Medulla oblongata (tissue), 1 donor: ENCODE data around the gene ENTPD1.
A peak's percentile ranks its signal among the peaks of the same experiment; 100 is the strongest.
"Not testable (repeated sequence)": the region's sequence is repeated elsewhere in the genome, so short reads cannot be mapped to it uniquely, and the experiment has no call there.

Source experiments
- DNase-seq: peaks from one replicate; pipeline ENCODE4 v3.0.0-alpha.2; 2015; ENCODE audit errors: extremely low spot score

Gene ENTPD1

DNA sequence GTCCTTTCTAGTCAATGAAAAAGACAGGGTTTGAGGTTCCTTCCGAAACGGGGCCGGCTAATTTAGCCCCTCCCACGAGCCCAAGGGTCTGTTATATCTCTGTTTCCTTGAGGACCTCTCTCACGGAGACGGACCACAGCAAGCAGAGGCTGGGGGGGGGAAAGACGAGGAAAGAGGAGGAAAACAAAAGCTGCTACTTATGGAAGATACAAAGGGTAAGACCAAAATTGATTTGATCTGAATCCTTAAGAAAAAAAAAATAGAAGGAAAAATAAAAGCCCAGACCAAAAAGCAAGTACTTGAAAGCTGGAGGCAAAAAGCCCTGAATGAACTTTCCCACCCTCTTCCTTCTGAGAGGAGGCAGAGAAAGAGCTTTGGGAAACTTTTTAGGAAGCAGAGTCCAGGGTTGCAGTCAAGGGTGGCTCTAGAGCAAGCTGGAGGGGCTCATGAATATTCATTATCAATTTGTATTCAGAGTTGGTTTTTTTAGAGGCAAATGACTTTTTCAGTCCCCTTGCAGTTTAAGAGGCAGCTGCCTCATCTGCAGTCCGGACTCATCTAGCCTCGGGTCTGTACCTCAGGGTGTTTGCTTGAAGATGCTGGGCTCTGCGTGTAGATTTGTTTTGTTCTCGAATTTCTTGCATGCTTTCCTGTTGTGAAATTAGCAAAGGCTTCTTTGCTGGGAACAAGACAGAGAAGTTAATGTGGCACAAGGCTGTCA lies at the start of gene ENTPD1:
Gene ENTPD1, plus strand, starts transcription at position 123 of the 721 bp plus-strand sequence. Its CDS starts 77 bp downstream, at position 200.
- peak; percentile 59 for DNase-seq

DNA sequence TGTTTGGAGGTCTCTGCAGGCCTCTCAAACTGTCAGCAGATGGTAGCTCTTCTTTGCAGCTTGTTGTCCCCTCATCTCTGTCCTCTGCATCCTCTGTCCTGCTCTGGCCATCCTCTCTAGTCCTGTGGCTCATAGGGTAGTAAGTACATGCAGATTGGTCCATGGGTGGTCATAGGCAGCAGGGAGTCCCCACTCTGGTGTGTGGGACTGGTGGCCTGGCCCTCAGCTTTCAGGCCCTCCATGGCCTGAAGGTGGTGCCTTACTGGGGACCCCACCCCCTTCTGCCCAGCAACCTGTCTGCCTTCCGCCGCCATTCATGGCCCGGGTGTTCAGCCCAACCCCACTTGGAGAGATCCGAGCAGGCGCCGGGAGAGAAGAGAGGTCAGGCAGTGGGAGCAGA lies 49.4 kb upstream of the ENTPD1 start:
- DNase-seq, result no peak

DNA sequence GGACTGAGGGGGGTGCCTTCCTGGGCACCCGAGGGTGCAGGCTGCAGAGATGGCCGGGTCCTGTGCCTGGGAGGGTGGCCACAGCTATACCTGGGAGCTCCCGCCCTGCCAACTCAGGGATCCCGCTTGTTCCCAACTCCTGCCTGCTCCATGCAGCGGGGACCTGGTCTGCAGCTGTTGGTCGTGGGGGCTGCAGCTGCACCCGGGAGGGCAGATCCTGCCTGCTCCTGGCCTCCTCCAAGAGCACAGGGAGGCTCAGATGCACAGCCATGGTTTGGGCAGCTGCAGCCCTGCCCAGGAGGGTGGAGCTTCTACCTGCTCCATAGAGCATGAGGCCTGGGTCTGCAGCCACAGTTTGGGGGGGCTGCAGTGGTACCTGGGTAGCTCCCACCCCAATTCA lies 49.0 kb upstream of the ENTPD1 start:
- DNase-seq, result no peak

DNA sequence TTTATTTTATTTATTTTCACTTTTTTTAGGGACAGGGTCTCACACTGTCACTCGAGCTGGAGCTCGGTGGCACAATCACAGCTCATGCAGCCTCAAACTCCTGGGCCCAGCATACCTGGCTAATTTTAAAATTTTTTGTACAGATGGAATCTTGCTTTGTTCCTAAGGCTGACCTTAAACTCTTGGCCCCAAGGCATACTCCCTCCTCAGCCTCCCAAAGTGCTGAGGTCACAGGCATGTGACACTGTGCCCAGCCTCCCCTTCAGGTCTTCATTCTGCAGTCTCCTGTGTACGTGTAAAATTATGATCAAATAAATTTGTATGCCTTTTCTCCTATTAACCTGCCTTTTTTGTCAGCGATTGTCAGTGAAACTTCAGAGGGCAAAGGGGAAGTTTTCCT lies 44.5 kb upstream of the ENTPD1 start:
- no peak for DNase-seq

DNA sequence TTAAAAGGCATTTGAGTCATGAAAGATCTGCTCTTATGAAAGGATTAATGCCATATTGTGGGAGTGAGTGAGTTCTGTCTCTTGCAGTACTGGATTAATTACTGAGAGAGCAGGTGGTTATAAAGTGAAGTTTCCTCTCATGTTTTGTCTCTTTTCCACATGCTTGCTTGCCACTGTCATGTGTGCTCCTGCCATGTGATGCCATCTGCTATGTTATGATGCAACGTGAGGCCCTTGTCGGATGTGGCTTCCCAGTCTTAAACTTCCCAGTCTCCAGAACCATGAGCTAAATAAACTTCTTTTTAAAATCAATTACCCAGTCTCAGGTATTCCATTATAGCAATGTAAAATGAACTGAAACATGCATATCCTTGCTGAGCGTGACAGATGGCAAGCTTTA lies 39.5 kb upstream of the ENTPD1 start:
- DNase-seq, result peak; percentile 10

- no peak for DNase-seq
These were observed 39.1 kb upstream of the ENTPD1 start for GRCh38 chr10:95716866-95717265.

GRCh38 chr10:95720745-95721144 lies 35.2 kb upstream of the ENTPD1 start:
- not testable (repeated sequence) for DNase-seq

- not testable (repeated sequence) for DNase-seq
These were observed 33.5 kb upstream of the ENTPD1 start for GRCh38 chr10:95722496-95722895.

DNA sequence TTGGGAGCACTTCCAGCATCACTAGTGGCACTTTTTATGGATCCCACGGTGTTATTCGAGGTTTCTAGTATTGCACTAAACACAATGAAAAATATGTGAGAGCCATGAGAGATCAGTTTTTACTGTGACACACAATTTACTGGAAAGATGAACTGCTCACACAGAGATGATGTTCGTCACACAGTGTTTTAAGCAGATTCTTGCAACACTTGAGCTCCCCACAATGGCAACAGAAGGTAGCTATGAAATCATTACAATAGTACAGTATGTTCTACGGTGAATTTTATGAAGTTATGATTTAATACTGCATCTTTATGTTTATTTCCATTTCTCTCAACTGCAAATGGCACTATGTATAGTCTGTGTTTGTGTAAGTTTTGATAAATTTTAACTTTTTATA lies 27.4 kb upstream of the ENTPD1 start:
- DNase-seq, result peak; percentile 10

- DNase-seq, result no peak
These were observed 26.5 kb upstream of the ENTPD1 start for GRCh38 chr10:95729323-95730055.

- DNase-seq, result no peak
These were observed 25.7 kb upstream of the ENTPD1 start for GRCh38 chr10:95730233-95730632.

- DNase-seq, result not testable (repeated sequence)
These were observed 23.1 kb upstream of the ENTPD1 start for GRCh38 chr10:95732907-95733306.

- DNase-seq, result no peak
These were observed 16.9 kb upstream of the ENTPD1 start for GRCh38 chr10:95739056-95739455.

DNA sequence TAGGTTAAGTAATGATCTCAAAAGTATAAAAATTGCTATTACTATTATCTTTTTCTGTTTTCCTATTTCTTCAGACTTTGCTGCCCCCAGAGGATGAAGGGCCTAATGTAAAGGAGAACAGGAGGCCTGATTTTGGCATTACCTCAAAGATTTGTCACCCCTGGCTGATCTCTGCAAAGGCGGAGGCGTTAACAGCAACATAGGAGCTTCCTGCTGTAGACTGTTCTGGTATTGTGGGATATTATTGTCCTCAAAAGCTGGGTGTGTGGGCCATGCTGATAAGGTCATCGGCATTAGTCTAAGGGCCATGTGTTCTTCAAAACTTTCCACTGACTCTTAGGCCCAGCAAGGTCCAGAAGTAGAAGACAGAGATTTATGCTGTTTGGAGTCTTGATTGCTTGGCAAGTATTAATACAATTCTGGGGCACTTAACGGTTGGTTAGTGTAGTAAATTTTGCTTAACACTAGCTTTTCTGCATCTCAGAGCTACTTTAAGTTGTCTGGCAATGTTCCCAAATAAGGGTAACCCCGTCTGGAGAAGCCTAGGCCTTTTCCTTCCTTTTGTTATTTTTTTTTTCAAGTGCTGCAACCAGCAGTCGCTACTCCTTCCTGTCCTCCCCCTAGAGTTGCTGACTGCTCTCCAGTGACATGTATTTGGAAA lies 14.0 kb upstream of the ENTPD1 start:
- DNase-seq, result peak; percentile 48

DNA sequence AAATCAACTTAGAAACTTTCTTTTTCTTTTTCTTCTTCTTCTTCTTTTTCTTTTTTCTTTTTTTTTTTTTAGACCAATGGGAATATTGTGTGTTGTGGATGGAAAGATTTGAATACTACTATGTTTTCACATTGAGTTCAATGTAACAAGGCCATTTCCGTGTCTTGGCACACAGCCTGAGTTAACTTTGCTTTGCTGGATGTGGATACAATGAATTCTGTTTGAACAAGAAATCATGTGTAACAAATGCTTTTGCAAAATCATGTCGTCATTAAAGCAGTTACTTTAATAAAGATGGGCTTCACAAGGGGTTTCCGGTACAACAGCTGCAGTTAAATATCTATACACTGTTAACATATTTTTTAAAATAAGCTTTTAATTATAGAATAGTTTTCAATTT lies 13.5 kb upstream of the ENTPD1 start:
- no peak for DNase-seq

DNA sequence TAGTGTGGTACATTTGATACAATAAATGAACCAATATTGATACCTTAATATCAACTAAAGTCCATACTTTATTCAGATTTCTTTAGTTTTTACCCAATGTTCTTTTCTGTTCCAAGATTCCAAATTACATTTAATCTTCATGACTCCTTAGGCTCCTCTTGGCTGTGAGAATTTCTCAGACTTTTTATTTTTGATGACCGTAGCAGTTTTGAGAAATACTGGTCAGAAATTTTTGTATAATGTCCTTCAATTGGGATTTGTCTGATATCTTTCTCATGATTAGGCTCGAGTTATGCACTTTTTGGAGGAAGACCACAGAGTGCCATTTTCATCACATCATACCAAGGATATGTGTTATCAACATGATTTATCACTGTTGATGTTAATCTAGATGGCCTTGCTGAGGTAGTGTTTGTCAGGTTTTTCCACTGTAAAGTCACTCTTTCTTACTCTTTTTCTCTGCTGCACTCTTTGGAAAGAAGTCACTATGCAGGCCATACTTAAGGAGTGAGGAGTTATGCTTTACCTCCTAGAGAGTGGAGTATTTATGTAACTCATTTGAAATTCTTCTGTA lies 12.9 kb upstream of the ENTPD1 start:
- no peak for DNase-seq

DNA sequence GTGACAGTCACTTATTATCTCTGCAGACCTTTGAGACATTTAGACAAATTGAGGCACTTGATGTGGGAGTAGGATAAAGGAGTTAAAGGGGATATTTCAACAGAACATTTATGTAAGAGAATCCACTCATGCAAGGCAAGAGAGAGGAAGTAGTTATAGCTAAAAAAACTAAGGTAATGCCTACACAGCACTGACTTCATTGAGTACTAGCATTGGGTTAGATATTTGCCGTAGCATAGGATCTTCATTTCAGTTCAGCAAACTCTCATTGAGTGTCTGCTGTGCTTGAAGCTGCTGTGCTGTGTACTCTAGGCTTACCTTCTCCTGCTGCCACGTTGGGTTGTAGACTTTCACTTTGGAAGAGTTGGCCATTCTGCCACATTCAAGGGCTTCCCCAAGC lies 10.5 kb upstream of the ENTPD1 start:
- DNase-seq, result no peak

GRCh38 chr10:95748349-95748748 lies 7.6 kb upstream of the ENTPD1 start:
- no peak for DNase-seq

DNA sequence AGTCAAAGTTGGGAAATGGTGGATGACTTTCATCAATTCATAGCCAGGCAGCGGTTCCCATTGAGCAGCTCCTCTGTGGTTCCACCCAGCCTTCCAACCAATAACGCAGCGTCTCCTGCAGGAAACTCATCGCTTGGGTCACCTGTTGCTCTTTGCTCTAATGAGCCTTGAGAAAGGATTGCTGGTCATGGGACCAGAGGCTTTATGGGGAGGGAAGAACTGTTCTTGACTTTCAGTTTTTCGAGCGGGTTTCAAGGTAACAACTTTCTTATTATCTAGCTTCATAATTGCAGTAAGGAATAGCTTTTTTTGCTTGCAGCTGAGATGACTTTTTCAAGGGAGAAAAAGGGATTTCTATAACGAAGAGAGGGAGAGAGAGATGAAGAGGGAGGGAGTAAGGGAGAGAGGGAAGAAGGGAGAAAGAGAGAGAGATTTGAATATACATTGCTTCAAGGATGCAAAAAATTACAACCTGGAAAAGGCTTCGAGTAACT lies 405 bp upstream of the ENTPD1 start:
- DNase-seq, result peak; percentile 72

DNA sequence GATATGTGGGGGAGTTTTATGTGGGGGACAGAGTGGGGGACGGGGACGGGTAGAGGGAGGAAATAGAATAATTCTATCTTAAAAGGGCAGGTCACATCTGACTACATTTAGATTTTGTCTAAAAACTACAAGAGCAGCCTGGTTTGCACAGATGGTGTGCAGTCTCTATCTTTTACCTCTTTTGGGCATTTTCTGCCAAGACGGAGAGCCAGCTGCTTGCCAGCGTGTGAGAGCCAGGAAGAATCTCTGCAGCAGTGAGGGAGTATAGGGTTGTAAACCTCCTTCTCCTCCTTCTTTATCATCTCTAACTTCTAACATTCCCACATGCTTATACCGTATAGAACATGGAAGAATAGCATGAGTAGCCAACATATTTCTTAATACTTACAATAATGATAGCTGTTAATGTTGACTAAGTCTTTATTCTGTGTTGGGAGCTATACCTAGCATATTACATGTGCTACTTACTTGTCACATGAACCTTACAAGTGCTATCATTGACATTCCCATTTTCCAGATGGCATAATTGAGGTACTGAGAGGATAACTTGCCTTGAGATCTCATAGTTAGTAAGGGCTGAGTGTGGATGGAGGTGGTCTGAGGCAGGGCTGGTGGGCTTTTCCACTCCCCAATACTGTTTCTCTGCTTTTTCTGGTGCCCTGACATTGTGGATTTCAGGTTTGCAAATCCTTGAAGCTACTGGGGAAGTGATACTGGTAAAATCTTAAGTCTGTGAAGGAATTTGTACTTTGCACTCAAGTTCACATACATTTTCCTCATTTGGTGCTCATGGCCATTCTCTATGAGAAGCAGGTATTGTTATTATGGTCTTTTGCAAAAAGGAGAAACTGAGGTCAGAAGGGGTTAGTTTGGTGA lies 1.1 kb downstream of the ENTPD1 start:
- DNase-seq, result peak; percentile 29

DNA sequence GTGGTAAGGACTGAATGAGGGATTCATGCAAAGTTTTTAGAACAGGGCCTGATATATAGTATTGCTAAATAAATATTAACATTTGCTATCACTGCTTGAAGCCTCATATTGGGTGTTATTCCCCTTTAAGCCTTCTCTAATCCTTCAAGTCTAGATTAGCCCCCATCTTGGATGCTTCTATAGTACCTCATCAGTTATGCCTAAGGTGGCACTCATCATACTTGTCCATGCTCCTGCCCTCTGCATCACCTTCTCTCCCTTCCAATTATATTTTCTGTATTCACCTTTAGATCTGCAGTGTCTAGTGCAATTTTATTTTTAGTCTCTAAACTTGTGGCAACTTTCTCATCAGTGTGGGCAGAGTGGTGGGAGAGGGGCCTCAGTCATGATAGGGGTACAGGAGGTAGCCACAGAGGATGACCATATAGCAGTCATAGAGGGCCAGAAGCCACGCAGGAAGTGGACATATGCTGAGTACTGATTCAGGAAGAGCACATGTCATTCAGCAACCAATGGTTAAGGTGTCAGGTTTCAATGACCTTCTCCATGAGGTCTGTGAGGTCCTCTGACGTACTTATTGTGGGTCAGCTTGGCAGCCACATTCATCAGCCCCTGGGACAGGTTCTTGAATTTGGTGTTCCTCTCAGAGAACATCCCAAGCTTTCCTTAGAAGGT lies 2.5 kb downstream of the ENTPD1 start:
- DNase-seq, result no peak
